ENCODE data around the gene KCNA5.

DNA sequence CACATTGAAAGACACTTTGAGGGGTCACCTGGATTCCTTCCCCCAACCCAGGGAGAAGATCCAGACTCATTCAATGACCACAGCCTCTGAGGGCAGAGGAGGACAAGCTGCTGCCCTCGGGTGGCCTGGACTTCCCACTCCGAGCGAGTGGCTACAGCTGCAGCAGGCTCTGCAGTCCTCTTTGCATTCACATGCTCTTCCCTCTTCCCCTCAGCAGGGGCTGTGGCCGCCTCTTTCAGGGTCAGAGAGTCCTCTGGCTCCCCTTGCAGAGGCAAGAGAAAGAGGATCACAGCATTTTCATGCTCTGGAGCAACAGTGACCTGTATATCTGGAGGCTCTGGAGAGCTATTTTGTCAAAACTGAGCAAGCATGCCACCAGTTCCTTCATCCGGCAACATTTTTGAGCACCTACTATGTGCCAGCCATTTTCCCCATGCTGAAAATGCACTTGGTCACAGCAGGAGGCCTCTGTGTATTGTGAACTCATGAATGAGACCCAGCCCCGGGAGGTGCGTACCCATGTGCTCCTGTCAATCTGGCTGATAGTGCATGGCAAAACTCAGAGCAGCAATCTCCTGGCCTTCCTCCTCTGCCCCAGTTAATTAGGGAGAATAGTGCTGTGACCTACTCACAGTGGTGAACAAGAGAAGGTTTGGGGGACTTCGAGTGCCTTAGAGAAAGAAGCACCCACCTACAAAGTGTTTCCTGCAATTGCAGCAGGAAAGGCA, 42.9 kb upstream of the KCNA5 start:
- TF ChIP-seq, protein P1, sequence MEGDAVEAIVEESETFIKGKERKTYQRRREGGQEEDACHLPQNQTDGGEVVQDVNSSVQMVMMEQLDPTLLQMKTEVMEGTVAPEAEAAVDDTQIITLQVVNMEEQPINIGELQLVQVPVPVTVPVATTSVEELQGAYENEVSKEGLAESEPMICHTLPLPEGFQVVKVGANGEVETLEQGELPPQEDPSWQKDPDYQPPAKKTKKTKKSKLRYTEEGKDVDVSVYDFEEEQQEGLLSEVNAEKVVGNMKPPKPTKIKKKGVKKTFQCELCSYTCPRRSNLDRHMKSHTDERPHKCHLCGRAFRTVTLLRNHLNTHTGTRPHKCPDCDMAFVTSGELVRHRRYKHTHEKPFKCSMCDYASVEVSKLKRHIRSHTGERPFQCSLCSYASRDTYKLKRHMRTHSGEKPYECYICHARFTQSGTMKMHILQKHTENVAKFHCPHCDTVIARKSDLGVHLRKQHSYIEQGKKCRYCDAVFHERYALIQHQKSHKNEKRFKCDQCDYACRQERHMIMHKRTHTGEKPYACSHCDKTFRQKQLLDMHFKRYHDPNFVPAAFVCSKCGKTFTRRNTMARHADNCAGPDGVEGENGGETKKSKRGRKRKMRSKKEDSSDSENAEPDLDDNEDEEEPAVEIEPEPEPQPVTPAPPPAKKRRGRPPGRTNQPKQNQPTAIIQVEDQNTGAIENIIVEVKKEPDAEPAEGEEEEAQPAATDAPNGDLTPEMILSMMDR (IDR thresholded peaks at IDR 0.05) = no peak
- TF ChIP-seq POLR2A (IDR thresholded peaks at IDR 0.05) = no peak

All from uterus (tissue), 2 donors.